HG02938 (cell line): ENCODE data around the gene CBLB.
A peak's percentile ranks its signal among the peaks of the same experiment; 100 is the strongest.

Experiments
- ATAC-seq: cut with Tn5 transposase; IDR thresholded peaks from one replicate; pipeline ENCODE4 v1.9.1; 2021; ENCODE audit warnings: mild to moderate bottlenecking, moderate library complexity; ENCODE audit not compliant: unreplicated experiment

CBLB gene

DNA sequence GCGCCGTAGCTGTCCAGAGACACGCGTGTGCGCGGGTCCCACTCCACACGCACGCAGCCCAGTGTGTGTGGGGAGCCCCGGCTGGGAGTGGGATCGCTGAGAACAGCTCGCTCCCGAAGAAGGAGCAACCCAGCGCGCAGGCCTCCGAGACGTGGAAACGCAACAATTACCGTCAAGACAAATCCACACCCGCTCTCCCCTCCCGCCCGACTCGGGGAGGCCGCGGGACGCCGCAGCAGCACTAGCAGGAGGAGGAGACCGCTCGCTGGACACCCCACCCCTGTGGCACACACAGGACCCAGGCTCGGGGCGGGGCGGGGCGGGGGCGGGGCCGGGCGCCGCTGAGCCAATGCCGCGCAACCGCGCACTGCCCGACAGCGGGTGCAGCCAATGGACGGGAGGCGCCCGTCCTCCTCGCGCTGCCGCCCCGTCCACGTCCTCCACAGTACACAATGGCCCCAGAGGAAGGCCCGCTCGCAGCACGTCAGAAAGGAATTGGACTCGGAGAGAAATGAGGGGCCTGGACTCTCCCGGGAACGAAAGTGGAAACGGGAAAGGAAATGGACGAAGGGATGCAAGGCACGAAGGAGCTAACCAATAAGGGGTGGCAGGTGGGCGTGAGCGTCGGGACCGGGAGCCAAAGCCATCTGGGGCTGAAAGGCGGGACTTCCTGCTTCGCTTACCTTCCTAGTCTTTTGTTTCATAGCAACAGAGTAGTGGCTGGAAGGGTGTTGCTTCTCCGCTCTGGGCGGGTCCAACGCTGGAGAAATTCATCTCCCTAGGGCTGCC is at the start of gene CBLB:
Gene CBLB, minus strand, starts transcription at position 271 of the 789 bp plus-strand sequence. CDS start 1,435 bp downstream, outside the sequence.
- ATAC-seq: peak; percentile 81

DNA sequence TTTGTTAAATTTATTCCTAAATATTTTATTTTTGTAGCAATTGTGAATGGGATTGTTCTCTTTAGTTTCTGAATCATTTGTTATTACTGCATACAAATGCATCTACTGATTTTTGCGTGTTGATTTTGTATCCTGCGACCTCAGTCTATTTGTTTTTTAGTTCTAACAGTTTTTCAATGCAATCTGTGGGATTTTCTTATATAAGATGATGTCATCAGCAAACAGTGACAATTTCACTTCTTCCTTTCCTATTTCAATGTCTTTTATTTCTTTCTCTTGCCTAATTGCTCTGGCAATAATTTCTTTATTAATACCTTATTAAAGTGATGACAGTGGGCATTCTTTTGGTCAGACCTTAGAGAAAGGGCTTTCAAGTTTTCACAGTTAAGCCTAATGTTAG is 48.0 kb upstream of the CBLB start:
- no peak for ATAC-seq

DNA sequence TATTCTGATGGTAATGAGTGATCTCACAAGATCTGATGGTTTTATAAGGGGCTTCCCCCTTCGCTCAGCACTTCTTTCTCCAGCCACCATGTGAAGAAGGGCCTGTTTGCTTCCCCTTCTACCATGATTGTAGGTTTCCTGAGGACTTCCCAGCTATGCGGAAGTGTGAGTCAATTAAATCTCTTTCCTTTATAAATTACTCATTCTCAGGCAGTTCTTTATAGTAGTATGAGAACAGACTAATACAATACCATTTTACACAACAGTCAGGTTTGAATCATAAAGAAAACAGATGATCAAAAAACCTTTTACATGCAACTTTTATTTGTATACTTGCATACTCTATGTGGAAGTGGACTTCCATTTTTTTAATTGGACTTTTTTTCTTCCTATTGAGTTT is 46.7 kb upstream of the CBLB start:
- ATAC-seq: no peak

DNA sequence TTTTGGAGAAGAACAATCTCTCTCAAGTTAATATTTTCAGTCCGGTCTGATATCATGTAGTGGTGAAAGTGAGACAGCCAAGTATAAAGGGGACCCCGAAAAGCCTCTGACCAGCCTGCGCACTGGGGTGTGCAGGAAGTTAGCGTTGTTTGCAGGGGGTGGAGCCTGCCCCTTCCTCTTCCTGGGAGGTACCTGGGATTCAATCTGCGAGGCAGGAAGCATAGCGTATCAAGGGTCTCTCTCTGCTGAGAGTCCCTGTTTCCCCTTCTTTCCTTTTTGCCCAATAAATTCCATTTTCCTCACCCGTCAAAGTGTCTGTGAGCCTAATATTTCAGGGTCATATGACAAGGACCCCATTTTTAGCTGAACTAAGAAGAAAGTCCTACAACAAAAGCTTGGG is 44.8 kb upstream of the CBLB start:
- ATAC-seq: no peak

DNA sequence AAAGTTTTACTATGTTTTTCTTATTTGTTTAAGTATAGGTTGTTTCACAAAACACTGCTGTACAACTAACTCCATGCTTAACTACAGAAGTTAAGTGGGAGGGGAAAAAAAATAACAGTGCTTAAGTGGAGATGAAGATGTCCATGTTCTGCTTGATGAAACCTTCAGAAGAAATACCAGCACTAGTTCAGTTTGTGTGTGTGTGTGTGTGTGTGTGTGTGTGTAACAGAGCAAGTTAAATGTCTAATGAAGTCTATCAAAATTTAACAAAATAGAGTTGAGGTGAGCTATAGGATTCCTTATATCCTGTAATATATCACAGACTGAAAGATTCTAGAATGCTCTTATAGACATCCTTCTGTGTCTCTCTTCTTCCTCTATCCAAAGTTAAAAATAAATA is 44.1 kb upstream of the CBLB start:
- no peak for ATAC-seq

DNA sequence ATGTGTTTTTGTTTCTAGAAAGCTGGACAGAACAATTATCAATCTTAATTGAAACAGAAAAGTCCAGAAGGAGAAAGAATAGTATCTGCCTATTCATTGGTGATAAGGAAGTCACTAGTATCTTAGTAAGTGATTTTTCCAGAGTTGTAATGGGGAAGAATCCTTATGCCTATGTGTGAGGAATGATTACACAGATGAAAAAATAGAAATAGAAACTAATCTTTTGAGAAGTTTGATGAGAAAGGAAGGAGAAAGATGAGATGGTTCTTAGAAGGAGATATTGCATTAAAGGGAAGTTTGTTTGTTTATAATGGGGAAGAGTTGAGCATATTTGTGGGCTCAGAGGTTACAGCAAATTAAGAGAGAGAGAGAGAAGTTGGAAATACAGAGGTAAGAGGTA is 42.7 kb upstream of the CBLB start:
- no peak for ATAC-seq

DNA sequence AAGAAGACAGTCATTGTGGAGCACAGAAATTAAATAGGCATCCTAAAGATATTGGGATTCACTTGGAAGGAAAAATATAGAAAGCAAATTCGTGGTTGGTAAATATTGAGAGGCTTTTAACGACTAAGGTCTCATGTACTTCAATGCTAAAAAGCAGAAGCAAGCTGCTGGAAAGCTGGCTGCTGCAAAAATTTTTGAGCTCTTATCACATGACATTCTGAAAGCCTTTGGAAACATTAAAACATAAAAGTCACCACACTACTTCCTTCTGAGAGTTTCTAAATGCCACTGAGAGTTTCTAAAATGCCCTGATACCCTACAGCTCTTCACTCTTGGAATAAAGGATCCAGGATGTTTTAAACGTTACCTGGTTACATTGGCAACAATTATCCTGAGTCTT is 39.0 kb upstream of the CBLB start:
- ATAC-seq: peak; percentile 76

DNA sequence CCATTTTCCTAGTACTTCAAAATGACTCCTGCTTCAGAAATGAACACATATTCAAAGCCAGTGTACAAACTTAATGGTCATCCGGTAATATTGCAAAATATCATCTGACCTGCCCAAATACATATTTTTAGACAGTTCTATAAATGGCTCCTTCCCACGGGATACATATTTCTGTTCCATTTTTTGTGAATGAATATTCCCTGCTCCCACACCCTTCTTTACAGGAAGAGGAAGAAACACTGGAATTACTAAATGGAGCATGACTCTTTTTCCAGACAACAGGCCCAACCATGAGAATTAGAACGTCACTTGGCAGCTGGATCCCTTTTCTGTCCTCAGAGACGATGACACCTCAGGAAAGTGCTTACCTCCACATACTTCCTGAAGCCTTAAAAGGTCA is 38.0 kb upstream of the CBLB start:
- no peak for ATAC-seq

DNA sequence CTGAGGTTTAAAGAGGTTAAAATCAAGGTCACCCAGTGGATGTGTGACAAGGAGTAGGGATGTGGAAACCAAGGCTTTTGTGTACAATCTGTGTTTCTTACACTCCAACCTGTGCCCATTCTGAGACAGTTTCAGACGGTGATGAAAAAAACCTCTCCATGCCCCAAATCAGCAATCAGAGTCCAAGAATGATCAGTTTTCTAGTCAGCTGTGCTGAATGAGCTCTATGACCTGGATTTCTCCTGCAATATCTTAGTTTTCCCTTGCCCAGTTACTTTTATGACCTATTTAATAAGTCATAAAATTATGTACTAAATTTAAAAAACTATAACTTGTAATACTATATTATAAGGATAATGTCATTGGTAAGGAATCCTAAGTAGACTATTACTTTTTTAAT is 37.5 kb upstream of the CBLB start:
- no peak for ATAC-seq

DNA sequence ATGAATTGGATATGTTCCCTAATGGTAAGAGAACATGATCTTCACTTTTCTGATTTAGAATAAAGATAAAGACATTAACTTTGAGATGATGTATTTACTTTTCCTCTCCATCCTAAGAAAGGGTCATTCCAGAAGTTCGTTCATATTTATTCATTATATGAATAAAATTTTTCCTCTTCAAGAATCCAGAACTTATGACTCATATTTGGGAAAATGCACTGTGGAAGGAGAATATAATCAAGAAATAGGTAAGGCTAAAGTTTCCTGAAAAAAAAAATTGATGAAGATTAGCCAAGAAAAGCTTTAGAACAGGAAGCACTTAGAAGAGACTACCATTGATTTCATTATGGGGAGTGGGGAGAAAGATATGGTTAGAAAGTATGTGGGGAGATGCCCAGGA is 36.5 kb upstream of the CBLB start:
- ATAC-seq: no peak

DNA sequence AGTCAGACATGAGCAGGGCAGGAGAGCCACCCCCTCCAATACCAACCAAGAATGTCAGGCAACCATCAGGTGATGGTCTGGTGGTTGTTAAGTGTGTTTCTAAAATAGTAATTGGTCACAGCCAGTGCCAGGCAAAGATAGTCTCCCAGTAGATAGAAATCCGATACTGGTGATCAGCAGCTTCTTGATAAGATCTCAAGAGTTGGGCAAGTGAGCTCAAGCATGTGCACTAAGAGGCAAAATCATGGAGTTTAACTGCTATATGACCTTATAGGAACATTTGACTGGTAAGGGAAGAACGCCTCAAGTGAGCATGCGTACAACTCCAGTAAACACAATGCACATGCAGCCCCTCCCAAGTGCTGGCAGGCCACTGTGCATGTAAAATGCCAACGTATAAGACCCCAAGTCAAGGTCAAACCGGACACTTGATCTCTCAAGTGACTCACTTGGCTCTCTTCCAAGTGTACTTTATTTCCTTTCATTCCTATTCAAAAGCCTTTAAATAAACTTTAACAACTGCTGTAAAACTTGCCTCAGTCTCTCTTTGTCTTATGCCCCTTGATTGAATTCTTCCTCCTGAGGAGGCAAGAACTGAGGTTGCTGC is 36.0 kb upstream of the CBLB start:
- ATAC-seq: no peak

DNA sequence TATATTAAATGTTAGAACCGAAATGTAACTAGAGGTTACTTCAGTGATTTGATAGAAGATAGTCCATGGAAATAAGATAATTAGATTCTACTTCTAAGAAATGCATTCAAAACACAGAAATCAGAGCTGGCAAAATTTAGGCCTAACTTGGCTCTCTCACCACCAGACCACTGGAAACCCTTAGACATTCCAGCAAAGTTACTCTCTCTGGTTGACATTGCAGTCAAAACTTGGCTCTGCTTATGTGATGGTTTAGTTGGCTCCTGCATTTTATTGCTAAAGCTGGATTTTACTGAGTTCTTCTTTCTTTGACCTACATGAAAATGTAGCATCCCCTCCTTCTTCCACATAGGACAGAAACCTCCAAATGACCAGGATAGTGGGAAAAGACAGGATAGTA is 35.4 kb upstream of the CBLB start:
- no peak for ATAC-seq

DNA sequence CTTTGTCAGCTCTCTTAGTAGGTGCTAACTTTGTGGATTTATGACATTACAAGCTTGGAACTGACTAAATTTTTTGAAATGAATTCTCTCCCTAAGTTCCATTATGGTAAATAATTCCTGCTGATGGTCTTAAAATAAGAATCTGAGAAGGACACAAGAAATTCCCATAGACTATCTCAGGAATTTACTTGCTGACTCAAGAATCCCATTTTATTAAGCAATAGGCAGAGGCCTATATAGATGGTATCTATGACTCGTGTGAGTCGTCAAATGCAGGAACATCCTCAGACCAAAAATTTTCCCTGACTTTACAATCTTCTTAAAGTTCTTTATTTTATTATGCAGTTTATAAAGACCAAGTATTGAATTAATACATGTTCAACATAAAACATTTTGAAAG is 30.7 kb upstream of the CBLB start:
- ATAC-seq: no peak

DNA sequence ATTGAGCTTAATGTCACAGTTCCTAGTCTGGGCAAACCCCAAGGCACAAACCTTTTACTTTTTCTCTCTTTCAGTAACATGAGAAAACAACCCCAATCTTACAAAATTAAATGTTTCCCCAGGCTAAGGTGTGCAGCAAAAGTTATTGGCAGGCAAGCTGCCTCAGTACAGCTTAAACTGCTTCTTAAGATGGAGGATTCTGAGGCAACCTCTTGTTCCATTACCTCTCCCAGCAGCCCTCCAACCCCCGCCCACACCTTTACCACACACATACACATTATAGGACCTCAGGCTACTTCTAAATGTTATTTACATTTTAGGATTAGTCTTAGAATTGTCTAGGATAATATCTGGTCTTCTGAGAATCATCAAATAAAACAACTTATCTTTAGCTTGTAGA is 22.3 kb upstream of the CBLB start:
- no peak for ATAC-seq

DNA sequence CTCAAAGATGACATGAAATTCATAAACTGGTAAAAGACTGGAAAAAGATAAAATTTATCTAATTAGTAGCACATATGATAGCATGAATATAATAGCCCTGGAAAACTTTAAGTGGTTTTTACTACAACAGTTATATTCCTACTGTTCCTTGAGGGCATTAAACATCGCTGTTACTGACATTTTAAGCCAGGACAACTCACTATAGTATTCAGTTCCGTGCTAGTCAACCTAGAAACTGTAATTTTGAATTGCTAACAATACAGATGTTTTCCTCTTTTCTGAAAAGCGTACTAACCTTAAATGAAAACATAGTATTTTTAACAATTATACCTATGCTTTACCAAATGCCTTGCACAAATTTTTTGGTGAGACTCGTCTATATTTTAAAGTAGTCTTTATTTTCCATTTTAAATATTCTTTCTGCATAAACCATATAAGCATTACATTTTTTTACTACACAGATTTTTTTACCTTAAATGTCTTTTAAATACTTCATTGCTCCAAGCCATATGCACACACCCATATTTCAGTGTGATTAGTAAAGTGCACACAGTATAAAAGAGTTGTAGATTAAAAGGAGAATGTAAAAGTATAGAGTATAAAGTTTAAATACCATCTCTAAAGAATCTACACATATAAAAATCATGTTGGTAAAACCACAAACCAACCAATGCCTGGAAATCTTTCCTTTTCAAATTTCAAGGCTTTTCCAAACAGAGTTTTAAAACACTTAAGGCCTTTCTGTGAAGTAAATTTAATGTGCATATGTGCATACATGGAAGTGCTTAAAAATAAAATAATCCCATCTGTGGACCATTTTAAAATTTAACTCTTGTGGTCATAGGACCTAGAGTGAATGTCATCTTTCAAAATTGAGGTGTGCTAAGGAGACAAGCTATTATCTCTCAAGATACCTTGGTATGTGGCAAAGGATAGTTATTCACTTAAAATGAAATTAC is 20.1 kb upstream of the CBLB start:
- ATAC-seq: no peak

DNA sequence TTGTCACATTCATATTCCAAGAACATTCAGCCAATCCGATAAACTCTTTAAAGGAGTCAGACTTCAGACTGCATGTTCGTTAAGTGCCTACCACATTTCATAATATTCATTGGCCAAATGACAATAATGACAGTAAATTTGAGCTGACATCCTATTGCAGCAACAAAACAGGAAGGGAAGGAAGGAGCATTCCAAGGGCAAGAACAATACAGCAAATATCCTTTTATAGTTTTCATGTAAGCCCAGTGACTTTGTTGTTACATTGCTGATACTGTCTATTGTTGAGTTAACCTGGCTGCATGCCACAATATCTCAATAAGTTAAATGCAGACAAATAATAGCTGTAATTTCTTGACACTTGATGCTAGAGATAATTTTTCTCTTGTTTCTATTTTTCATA is 16.4 kb upstream of the CBLB start:
- no peak for ATAC-seq

DNA sequence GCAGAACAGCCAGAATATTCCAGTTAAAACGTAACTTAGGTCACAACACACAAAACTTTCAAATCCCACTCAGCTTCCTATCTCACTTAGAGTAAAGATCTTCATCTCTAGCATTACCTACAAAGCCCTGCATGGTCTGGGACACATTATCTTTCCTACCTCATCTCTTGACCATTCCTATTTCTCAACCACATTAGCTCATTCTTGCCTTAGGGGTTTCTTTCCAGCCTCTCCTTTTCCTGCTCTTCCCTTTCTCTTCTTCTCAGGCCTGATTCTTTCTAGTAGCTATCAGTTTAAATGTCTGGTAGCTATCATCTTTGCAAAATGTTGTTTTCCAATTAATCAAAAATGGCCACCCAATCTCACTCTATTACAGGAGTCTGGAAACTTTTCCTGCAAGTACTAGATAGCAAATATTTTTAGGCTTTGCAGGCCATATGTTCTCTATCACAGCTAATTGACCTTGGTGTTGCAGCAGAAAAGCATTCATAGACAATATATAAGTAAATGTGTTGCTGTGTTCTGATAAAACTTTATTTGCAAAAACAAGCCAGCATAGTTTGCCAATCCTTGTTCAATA is 15.1 kb upstream of the CBLB start:
- no peak for ATAC-seq

DNA sequence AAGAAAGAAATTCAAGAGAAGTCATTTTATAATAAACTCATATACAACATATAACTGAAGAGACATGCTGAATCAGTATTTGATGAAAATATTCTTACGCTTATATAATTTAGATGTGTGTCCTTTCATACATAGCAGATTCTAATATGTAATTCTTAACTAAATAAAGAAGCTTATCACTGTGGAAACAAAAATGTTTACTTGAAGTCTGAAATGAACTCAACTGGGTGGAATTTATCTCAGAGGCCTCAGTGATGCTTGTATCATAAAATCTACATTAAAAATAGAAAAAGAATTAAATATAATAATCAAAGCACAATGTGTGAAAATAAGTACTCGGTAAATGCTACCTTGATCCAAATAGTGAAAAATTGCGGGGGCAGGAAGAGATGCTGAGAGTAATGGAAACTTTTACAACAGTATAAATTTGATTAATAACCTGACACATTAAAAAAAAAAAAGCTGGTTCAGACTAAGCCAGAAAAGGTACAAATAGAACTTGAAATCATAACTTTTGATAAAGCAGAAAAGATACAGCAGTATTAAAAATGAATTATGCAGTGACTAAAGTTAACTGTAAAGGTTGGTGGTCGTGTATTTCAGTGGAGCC is 12.0 kb upstream of the CBLB start:
- no peak for ATAC-seq

DNA sequence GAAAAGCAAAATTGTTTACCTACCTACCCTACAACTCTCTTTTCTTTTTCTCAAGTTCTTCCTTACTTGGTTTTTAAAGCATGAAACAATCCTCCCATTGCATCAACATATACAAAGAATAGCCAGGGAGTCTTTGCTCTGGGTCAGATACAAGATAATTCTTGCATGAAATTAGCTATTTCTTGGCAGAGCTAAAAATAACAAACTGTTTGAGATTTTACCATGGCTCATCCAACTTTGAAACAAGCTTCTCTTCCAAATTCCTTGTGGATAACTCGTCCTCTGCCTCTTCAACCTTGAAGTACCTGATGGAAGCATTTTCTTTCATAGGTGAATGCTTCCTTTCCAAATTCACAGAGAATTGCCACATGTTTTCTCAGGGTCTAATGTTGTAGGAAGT is 9.2 kb upstream of the CBLB start:
- no peak for ATAC-seq

DNA sequence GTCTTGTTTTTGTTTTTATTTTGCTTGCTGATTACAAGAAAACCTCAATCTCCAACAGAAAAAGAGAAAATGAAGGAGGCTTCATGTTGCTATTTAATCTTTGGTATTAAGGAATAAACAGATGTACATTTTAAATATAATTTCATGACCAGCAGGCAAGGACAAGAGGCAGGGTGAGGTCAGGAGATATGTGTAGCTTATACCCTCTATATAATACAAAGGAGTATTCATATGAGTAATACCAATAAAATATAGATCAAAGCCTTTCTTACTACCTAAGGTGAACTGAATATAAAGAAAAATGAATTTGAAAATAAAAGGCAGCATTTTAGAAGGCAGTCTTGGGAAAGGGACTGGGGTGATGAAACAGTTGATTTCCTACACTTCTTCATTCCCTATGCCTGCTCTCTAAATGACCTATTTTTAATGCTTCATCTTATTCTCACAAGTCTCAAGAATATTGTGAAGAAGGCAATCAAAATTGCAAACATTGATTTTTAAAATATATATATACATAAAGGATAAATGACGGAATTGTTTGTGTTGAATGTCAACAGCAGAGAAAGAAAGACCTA is 8.6 kb upstream of the CBLB start:
- no peak for ATAC-seq
